ENCODE measurements around the gene NFKBIB. TPM values are rescaled to one million over a fixed set of nuclear protein-coding genes. Genes with fewer than 3 reads are reported as not detected.
A peak's percentile ranks its signal among the peaks of the same experiment; 100 is the strongest.

The NFKBIB gene
- total RNA-seq, 1 experiment from 2014 or later: 39.8 TPM

GRCh38 chr19:38869836-38870607 lies 29.7 kb upstream of the NFKBIB start (continued):
- TF ChIP-seq, protein P1, sequence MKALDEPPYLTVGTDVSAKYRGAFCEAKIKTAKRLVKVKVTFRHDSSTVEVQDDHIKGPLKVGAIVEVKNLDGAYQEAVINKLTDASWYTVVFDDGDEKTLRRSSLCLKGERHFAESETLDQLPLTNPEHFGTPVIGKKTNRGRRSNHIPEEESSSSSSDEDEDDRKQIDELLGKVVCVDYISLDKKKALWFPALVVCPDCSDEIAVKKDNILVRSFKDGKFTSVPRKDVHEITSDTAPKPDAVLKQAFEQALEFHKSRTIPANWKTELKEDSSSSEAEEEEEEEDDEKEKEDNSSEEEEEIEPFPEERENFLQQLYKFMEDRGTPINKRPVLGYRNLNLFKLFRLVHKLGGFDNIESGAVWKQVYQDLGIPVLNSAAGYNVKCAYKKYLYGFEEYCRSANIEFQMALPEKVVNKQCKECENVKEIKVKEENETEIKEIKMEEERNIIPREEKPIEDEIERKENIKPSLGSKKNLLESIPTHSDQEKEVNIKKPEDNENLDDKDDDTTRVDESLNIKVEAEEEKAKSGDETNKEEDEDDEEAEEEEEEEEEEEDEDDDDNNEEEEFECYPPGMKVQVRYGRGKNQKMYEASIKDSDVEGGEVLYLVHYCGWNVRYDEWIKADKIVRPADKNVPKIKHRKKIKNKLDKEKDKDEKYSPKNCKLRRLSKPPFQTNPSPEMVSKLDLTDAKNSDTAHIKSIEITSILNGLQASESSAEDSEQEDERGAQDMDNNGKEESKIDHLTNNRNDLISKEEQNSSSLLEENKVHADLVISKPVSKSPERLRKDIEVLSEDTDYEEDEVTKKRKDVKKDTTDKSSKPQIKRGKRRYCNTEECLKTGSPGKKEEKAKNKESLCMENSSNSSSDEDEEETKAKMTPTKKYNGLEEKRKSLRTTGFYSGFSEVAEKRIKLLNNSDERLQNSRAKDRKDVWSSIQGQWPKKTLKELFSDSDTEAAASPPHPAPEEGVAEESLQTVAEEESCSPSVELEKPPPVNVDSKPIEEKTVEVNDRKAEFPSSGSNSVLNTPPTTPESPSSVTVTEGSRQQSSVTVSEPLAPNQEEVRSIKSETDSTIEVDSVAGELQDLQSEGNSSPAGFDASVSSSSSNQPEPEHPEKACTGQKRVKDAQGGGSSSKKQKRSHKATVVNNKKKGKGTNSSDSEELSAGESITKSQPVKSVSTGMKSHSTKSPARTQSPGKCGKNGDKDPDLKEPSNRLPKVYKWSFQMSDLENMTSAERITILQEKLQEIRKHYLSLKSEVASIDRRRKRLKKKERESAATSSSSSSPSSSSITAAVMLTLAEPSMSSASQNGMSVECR (CRISPR knock-in tag; IDR thresholded peaks at IDR 0.05; ENCODE audit: borderline replicate concordance): no peak
- TF ChIP-seq SMAD3 (CRISPR knock-in tag; IDR thresholded peaks at IDR 0.05; ENCODE audit: borderline replicate concordance): no peak
- TF ChIP-seq GRHL2 (CRISPR knock-in tag; IDR thresholded peaks at IDR 0.05; ENCODE audit: insufficient replicate concordance, severe bottlenecking): no peak
- no peak; the same call in 1 of the 2 replicates for TF ChIP-seq TP53 (CRISPR knock-in tag; IDR thresholded peaks at IDR 0.05)
- peak; percentile 88 for TF ChIP-seq ETV6 (CRISPR knock-in tag; IDR thresholded peaks at IDR 0.05)
- peak; percentile 66; the same call in 1 of the 2 replicates for TF ChIP-seq HMGXB4 (CRISPR knock-in tag; IDR thresholded peaks at IDR 0.05)
- TF ChIP-seq ZNF416 (CRISPR knock-in tag; IDR thresholded peaks at IDR 0.05): no peak
- peak; percentile 47; the same call in 1 of the 2 replicates for TF ChIP-seq TEAD1 (CRISPR knock-in tag; IDR thresholded peaks at IDR 0.05)
- TF ChIP-seq, protein P2, sequence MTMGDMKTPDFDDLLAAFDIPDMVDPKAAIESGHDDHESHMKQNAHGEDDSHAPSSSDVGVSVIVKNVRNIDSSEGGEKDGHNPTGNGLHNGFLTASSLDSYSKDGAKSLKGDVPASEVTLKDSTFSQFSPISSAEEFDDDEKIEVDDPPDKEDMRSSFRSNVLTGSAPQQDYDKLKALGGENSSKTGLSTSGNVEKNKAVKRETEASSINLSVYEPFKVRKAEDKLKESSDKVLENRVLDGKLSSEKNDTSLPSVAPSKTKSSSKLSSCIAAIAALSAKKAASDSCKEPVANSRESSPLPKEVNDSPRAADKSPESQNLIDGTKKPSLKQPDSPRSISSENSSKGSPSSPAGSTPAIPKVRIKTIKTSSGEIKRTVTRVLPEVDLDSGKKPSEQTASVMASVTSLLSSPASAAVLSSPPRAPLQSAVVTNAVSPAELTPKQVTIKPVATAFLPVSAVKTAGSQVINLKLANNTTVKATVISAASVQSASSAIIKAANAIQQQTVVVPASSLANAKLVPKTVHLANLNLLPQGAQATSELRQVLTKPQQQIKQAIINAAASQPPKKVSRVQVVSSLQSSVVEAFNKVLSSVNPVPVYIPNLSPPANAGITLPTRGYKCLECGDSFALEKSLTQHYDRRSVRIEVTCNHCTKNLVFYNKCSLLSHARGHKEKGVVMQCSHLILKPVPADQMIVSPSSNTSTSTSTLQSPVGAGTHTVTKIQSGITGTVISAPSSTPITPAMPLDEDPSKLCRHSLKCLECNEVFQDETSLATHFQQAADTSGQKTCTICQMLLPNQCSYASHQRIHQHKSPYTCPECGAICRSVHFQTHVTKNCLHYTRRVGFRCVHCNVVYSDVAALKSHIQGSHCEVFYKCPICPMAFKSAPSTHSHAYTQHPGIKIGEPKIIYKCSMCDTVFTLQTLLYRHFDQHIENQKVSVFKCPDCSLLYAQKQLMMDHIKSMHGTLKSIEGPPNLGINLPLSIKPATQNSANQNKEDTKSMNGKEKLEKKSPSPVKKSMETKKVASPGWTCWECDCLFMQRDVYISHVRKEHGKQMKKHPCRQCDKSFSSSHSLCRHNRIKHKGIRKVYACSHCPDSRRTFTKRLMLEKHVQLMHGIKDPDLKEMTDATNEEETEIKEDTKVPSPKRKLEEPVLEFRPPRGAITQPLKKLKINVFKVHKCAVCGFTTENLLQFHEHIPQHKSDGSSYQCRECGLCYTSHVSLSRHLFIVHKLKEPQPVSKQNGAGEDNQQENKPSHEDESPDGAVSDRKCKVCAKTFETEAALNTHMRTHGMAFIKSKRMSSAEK (CRISPR knock-in tag; IDR thresholded peaks at IDR 0.05; ENCODE audit: borderline replicate concordance): no peak
- TF ChIP-seq ZNF263 (CRISPR knock-in tag; IDR thresholded peaks at IDR 0.05; ENCODE audit: low read depth): no peak
- peak; percentile 92; the same call in 1 of the 2 replicates for TF ChIP-seq ZNF138 (CRISPR knock-in tag; conservative IDR thresholded peaks at IDR 0.05)
- TF ChIP-seq IRF2 (CRISPR knock-in tag; IDR thresholded peaks at IDR 0.05; ENCODE audit: borderline replicate concordance, low read depth): no peak
- no peak for TF ChIP-seq FOXK1 (CRISPR knock-in tag; IDR thresholded peaks at IDR 0.05)
- no peak for TF ChIP-seq NR1H2 (CRISPR knock-in tag; IDR thresholded peaks at IDR 0.05)
- no peak for TF ChIP-seq SMAD4 (CRISPR knock-in tag; IDR thresholded peaks at IDR 0.05)
- TF ChIP-seq ZNF671 (CRISPR knock-in tag; IDR thresholded peaks at IDR 0.05): no peak
- TF ChIP-seq ZNF281 (CRISPR knock-in tag; IDR thresholded peaks at IDR 0.05): no peak
- TF ChIP-seq, protein P3, sequence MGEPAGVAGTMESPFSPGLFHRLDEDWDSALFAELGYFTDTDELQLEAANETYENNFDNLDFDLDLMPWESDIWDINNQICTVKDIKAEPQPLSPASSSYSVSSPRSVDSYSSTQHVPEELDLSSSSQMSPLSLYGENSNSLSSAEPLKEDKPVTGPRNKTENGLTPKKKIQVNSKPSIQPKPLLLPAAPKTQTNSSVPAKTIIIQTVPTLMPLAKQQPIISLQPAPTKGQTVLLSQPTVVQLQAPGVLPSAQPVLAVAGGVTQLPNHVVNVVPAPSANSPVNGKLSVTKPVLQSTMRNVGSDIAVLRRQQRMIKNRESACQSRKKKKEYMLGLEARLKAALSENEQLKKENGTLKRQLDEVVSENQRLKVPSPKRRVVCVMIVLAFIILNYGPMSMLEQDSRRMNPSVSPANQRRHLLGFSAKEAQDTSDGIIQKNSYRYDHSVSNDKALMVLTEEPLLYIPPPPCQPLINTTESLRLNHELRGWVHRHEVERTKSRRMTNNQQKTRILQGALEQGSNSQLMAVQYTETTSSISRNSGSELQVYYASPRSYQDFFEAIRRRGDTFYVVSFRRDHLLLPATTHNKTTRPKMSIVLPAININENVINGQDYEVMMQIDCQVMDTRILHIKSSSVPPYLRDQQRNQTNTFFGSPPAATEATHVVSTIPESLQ (CRISPR knock-in tag; IDR thresholded peaks at IDR 0.05): no peak
- TF ChIP-seq ZNF121 (CRISPR knock-in tag; IDR thresholded peaks at IDR 0.05): 0 out of 2 replicates have a peak, but pooled peaks have one; percentile 28

Data from WTC11 (cell line).